Kidney tubule cell (primary cell): ENCODE measurements around the gene BBX.
A peak's percentile ranks its signal among the peaks of the same experiment; 100 is the strongest.

Experiments
- DNase-seq: peaks from one replicate; pipeline ENCODE4 v3.0.0-alpha.2; 2018; ENCODE audit warnings: low spot score

Gene BBX

DNA sequence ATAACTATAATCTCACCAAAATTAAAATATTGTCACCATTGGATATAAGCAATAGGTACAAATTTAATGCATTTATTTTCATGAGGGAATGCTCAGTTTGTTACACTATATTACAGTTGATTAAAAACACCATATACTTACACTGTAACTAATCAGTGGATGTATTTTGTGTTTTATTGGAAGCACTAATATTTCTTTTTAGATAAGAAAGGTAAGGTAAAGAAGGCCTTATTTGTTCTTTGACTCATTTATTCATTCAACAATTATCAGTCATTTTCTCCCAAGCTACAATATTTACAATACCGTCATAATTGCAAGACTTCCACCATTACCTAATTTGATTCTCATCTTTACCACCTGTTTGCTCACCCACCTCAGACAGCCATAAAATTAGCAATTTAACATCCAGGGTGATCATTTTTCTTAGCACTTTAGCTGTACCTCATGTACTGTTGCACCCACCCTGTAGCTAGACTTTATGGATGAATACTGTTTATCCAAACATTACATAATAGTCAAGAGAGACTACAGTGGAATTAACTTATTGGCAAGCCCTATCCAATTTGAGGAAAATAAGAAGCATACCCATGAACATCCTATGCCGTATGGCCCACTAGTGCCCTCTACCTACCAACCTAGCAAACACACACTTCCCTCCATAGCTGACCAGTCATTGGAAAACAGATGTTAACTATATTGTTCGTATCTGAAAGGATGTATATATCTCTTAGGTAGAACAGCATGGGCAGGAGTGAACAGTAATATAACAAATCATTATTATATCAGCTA is 229.6 kb downstream of the BBX start:
- peak; percentile 42 for DNase-seq

DNA sequence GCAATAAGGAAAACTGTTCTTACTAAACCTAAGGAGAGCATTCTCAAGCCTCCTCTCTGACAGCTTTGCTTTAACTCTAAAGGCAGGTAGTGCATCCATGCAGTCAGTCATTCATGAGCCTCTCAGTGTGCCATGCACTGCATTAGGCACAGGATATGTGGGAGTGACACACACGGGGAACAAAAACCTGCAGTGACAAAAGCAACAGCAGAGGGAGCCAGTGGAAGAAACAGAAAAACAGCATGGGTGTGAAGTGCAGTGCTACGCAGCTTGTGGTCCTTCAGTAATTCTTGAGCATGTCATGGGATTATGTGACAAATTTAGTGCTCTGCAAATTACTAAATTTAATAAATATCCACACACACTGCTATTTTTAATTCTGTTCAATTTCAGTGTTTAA is 230.7 kb downstream of the BBX start:
- peak; percentile 65 for DNase-seq

DNA sequence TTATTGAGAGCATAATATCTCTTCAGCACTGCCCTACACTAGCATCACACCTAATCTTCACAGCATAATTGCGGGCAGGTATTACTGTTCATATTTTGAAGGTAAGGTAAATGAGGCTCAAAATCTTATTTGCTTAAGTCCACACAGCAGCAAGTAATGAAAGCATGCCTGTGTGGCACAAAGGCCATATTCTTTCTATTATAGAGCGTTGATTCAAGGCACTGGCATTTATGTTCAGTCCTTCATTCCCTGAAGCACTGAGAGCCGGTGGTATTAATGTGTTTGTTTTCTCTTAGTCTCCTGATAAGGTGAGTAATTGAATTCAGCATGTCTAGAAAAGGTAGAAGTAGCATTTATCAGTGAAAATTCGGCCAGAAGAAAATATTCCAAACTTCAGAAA is 231.2 kb downstream of the BBX start:
- no peak for DNase-seq

DNA sequence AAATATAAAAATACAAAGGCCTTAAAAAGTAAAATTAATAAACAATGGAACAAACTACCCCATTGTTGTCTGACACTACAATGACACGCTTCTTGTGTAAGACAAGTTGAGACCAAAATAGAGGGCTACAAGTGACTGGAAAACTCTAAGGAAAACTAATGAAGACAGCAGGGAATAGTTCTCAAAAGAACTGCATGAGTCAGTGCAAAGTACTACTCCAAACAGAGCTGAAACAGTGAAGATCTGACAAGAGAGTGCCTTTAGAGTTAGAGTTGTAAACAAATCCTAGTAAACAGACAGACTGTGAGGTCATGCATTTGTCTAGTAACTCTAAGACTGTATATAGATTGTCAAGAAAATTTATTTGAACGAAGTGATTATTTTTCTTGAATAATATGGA is 233.9 kb downstream of the BBX start:
- DNase-seq, result no peak

- DNase-seq, result no peak
Observed at GRCh38 chr3:107757140-107757539, 234.4 kb downstream of the BBX start.

GRCh38 chr3:107760144-107760543 is 237.4 kb downstream of the BBX start:
- no peak for DNase-seq

- no peak for DNase-seq
Observed at GRCh38 chr3:107761391-107761790, 238.6 kb downstream of the BBX start.

DNA sequence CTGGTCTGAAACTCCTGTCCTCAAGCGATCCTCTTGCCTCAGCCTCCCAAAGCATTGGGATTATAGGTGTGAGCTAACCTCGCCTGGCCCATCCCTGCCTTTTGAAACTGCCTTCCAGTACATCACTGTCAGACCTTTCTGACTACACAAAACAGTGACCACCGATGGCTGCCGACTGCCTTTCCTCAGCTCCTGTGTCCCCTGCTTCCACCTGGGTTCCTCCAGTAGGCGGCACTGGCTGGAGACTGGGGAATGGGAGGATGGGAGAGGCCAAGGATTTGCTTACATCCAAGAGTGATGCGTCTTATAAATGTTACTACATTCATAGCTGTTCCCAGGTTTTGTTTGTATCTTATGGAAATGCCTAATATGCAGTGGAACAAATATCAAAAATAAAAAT is 242.8 kb downstream of the BBX start:
- no peak for DNase-seq

DNA sequence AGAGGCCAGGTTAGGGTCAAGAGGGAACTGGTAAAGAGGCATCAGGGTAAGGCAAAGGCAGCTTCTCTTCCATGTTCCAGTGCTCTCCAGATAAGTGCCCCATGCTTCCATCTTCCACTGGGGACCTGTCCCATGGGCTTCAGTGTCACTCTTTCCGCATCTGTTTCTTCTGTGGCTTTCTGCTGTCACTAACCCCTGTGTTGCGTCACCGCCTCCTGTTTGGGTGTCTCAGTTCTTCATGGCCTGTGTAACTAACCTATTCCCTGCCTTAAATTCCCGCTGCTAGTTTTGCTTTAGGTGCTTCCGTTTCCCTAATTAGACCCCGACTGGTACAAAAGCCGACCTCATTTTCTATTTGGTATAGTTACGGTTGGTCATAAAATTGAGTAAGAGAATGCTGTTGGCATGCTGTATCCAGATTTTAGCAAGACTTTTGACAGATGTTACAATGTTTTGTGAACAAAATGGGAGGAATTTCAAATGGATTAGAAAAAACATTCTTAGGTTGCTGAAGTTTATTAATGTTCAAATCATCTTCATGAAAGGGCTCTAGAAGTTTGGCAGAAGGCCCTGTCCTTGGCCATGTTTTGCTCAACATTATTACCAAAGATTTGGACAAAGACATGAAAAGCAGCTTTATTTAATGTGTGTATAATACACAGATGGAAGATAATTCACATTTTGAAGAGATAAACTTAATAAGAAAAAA is 245.3 kb downstream of the BBX start:
- no peak for DNase-seq

DNA sequence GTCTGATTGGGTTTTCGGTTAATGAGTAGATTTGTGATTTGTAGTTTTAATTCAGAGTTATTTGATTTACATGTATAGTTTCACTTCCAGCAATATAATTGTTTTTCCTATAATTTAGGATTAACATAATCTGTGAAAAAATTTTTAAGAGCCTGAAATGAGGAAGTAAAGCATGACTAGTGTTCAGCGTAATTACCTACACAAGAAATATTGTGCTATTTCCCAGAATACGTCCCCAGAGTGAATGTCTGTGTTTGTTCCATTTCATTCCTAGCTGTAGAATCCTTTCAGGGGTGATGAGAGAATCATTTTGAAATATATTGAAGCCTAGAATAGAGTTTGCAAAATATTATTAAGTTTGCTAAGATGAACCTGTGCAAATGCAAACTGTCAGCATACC is 247.1 kb downstream of the BBX start:
- no peak for DNase-seq

GRCh38 chr3:107772016-107772415 is 249.3 kb downstream of the BBX start:
- DNase-seq, result peak; percentile 92

DNA sequence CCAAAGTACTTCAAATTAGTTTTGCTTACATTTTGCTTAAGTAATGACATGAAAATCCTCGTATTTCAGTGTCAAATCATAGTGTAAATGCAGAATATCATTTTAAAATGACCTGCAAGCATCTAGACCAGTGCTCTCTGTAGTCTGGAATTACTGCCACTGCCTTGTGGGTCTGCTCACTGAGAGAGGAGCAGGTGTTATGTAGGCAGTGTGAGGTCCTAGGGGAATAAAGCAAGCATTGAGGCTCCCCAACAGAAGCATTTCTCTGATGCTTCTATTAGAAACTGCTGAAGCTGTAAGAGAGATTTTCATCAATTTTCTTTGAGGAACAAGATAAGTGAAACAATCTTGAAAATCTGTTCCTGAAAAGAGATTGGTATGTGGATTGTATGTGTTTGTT is 253.2 kb downstream of the BBX start:
- no peak for DNase-seq

DNA sequence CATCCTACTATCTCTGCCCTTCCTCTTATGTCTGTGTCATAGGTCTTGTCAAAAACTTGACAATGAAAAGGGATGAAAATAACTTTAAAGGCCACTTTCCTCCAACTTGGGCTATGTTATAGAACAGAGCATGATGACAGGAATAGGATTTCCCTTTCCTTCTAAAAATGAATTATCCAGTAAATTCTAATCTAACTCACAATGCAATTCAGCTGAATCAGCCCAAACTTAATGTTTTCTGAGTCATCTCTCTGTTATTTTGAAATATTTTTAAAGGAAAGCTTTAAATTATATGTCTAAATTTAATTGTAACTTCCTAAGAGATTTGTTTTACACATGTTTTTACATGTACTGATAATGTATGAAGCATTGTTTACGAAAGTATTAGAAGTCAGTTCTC is 258.5 kb downstream of the BBX start:
- no peak for DNase-seq

- DNase-seq, result no peak
Observed at GRCh38 chr3:107782054-107782453, 259.3 kb downstream of the BBX start.

DNA sequence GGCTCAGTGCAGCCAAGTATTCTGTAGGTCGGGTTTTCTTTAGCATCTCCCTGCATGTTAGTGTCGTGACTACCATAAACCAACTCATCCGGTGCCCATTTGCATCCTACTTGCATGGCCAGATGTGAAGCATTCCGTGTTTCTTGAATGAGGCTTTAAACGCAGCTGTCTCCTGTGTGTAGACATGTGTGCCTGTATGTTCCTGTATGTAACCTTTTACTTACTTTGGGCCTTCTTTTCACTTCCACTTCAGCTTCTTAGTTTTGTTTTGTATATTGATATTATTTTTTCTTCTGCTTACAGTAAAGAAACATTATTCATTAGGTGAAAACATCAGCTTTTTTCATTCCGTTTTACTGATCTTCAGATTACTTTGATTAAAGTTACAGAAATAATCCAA is 267.9 kb downstream of the BBX start:
- no peak for DNase-seq

- no peak for DNase-seq
Observed at GRCh38 chr3:107791027-107791426, 268.3 kb downstream of the BBX start.

GRCh38 chr3:107791450-107791849 is 268.7 kb downstream of the BBX start:
- DNase-seq, result no peak

- DNase-seq, result no peak
Observed at GRCh38 chr3:107794664-107795443, 272.1 kb downstream of the BBX start.

- DNase-seq, result no peak
Observed at GRCh38 chr3:107795514-107796094, 272.8 kb downstream of the BBX start.

- peak; percentile 40 for DNase-seq
Observed at GRCh38 chr3:107796791-107797190, 274.0 kb downstream of the BBX start.

DNA sequence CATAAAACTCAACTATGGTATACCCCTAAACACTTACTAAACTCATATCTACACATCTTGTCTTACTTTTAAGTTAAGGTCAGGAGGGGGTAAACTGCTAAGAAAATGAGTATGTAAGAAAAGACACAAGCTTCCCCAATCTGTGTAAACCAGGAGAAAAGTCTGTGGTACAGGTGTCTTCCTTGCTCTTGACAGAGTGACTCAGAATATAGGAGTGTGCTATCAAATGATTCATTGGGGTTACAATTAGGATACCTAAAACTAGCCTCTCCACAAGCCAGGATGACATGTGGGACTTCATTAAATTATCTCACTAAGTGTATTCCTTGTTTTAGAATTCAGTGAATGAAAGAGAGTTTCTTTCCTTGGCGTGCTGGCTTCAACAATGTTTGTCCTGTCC is 274.8 kb downstream of the BBX start:
- peak; percentile 22 for DNase-seq

- DNase-seq, result no peak
Observed at GRCh38 chr3:107798381-107798780, 275.6 kb downstream of the BBX start.

DNA sequence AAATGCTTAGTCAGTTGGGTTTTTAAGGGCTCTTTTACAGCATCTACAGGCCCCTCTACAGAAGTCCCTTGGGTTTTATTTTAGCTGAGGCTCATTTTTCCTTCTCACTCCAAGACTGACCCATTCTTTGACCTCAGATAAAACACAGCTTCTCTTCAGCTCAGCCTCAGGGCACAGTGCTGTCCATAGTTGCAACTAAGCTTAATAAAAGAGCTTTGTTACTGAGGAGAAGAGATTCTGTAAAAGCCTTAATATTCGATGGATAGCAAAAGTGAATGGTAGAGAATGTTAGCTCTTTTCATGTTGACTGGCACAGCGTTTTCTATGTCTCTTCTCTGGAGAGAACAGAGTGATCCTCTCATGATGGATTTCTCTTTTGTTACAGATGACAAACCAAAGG is 277.9 kb downstream of the BBX start:
- no peak for DNase-seq
